ENCODE results near the gene DDX53.
A peak's percentile ranks its signal among the peaks of the same experiment; 100 is the strongest.

The DDX53 gene

DNA sequence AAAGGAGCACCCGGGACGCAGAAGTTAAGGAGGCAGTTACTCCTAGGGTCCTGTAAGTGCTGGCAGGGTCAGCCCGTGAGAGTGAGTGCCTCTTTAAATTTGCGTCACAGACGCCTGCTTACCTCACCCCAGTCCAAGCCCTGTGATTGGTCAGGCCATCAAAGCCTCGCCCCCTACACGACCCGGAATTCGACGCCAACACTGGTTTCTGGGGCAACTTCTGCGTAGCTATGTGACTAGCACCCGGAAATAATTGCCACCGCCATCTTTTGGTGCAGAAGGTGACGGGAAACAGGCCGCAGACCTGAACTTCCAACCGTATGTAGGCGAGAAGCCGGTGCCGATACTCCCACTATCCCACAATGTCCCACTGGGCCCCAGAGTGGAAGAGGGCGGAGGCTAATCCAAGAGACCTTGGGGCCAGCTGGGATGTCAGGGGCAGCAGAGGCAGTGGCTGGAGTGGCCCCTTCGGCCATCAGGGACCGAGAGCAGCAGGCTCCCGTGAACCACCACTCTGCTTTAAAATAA, at the start of gene DDX53:
Gene DDX53, plus strand, starts transcription at position 265 of the 528 bp plus-strand sequence. Its CDS starts 98 bp downstream, at position 363.
- no peak for DNase-seq

DNA sequence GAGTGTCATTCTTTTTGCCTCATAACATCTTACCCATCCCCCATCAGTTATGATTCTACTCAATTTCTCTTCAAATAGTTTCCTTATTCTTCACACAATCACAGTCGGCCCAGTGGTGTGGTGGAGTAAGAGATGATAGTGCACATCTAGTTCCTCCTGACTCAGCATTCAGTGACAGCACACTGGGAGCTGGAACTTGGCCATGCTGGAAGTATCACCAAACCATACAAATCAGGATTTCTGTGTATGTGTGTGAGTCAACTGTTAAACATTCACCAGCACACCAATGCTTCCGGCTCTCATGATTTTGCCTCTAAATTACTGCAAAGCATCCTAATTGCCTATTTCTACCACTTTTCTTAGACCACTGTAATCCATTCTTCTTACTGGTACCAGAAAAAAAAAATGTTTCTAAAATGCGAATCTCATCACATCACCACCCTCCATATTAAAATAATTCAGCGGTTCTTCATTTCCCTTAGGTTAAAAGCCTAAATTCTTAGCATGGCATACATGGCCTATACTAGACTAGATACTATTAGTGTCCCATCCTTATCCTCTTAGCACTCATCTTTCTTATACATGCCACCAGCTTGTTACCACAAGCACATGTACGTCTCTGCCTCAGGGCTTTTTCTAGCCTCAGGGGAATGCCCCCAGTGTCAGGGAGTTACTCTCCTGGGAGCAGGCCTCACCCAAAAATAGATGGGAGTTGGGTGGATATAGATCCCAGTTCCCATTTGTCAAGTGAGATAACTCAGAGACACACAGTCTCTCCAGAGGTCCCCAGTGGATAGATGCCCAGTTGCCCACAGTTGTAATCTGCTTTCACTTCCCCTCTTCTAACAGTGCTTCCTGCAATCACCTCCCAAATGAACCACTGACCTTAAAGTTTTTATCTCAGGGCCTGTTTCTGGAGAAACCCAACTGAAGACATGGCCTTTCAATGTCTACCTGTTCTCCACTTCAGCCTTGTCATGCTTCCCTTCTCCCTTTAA, 49.2 kb upstream of the DDX53 start:
- DNase-seq, result peak in 1 of 56 donors; percentile 2

DNA sequence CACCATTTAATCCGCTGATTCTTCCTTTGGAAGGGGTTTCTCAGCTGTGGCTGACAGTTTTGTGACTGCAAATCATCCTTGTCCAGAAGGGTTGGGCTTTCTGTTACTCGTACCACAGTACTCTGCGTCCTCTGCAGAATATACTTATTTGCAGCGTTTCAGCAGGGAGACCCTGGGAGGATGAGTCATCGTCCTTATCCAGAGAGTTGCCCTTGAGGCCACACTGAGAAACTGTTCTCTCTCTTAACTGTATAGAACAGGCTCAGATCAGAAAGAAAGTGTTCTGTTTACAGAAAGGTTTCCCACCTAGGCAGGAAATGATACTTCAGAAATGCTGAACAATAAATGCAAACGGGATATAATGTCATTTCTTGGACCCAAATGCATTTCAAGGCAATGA, 47.8 kb upstream of the DDX53 start:
- DNase-seq, result no peak

DNA sequence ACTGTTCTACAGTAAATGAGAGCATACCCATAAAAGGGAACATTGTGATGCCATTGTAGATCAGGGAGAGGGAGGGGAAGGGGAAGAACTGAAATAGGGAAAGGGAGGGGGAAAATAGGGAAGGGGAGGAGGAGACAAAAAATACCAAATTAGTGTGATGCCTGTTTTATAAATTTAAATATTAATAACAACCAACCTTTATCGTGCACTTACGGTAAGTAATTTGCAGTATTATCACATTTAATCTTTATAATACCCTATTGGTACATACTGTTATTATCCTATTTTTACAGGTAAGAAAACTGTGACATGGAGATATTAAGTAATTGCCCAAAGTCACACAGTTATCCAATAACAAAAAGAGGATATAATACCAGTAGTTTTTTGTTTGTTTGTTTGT, 41.5 kb upstream of the DDX53 start:
- DNase-seq, result no peak

DNA sequence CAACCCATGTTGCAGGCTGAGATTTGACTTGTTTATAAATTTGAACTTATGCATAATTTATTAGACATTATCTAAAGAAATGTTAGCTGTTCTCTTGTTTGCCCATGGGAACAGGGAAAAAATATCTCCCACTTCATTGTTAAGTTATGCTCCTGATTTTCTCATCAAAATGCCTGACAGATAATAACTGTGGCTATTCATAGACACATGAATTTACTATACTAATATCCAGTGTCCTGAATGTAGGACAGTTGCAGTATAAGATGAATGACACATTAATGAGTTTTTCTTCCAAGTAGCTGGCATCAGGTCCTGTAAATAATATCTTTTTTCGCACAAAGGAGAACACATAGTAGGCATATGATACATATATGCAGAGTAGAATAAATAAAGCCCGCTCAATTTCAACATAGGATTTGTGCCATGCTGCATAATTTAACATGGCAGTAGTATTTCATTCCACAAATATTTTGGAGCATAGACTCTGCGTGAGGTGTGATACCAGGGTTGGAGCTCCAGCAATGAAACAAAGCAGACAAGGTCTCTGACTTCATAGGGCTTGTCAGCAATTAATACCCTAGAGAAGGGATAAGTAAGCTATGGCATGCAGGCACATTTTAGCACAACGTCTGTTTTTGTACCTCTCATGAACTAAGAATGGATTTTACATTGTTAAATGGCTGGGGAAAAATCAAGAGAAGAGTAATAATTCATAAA, 40.4 kb upstream of the DDX53 start:
- DNase-seq, result no peak

DNA sequence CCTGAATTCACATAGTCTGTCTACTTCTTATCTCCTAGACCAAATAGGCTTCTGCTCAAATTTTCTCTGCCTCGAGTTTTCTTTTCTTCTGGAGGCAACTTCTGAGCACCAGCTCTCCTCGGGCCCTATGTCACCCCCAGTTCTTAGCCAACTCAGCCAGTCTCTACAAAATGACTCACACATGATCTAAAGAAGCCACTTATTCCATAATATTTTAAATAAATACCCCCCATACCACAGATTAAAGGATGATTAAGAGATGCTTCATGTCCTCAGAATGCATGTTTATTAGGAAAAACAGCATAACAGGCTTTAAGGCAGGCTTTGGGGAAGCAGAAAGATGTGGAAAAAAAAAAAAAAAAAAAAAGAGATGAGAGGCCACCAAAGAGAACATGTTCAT, 36.6 kb upstream of the DDX53 start:
- no peak for DNase-seq

DNA sequence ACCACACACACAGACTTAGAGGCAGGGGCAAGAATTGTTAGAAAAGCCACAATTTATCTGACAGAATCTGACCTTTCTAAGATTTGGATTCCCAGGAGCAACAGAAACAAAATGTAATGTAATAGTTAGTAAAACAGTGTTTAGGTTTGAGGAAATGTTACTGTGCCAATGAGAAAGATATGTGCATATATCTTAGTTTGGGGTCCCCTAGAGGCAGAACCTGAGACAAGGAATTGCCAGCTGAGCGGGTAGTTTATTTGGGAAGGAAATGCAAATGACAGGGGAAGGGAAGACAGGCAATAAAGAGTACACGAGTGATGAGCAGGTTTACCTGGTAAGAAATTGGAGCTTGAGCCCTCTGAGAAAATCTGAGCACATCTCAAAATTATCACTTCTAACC, 31.3 kb upstream of the DDX53 start:
- DNase-seq, result no peak

DNA sequence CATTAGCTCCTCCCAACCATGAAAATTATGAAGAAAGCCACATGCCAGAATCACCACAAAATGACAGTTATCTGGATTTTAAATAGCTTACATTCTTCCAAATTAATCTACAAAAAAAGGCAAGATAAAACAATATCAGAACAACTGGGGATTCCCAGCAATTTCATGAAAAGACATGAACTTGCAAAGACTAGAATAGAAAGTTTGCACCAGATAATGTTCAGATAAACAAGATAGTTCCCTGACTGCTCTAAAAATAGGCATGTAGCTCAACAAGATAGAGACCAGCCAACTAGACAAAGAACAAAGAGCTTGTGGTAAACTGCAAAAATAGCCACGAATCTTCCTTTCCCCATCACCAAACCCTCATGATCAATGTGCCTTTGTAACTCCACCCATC, 30.3 kb upstream of the DDX53 start:
- DNase-seq, result no peak

DNA sequence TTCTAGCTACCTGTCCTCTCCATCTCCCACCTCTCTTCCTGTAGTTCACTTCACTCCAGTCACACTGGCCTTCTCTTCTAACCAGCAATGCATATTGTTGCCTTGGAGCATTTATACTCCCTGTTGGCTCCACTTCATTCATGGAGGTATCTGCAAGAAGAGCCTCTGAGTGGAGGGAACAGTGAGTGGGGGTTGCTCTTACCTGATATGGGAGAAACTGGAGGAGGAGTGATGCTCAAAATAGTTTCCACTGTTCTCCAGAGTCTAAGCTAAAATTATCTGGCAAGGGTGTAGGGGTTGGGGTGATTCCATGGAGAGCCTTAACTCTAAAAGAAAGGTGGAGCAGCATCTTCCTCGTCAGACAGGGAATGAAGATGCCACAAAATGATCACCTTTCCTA, 28.9 kb upstream of the DDX53 start:
- DNase-seq, result peak in 3 of 56 donors; percentile 0 to 18 (median 0)

DNA sequence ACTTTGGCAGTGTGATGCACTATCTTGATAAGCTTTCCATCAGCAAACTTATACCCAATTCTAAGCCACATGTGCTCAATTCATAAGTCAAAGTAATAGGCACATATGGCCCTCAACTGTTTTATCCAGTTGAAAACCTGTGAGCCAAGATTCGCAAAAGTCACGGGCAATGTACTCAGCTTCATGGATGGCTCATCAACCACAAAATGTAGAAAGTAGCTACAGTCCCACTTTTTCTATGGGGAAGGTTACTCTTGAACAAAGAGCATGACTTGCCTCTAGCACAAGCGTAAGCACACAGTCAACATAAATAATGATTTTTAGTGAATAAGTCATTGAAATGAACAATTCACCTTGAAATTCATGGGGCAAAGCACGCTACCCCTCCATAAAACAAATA, 25.1 kb upstream of the DDX53 start:
- DNase-seq, result no peak

DNA sequence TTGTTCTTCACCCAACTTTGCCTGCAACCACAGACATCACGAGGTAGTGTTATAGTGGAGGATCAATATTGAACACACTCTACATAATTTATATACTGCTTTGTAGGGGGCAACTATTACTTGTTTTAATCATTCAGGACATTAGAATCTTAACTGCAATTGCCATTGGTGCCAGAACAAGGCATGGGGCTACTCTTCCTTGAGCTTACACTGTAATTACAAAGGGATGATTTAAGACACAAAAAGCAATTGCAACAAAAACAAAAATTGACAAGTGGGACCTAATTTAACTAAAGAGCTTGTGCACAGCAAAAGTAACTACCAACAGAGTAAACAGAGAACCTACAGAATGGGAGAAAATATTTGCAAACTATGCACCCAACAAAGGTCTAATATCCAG, 24.0 kb upstream of the DDX53 start:
- DNase-seq, result no peak

DNA sequence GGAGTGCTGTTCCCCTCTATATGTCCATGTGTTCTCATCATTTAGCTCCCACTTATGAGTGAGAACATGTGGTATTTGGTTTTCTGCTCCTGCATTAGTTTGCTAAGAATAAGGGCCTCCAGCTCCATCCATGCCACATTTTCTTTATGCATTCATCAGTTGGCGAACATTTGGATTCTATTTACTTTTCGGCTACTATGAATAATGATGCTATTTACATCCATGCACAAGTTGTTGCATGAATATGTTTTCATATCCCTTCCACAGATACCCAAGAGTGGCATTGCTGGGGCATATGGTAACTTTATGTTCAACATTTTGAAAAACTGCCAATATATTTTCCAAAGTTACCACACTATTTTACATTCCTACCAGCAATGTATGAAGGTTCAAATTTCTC, 13.8 kb upstream of the DDX53 start:
- DNase-seq, result no peak

DNA sequence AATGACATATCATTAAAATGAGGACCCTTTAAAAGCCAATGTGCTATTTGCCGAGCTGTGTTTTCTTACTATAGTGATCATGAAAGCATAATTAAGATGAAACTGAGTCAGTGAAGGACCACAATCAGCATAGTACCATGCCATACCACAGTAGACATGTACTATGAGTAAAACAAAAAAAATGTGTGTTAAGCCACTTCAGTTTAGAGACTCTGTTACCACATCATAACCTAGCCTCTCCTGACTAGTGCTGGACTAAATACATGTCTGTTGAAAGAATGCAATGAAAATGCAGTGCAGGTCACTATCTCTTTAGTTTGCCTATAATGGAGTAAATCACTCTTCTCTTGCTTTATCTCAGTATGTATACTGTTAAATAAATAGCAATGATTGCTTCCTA, 12.3 kb upstream of the DDX53 start:
- no peak for DNase-seq

DNA sequence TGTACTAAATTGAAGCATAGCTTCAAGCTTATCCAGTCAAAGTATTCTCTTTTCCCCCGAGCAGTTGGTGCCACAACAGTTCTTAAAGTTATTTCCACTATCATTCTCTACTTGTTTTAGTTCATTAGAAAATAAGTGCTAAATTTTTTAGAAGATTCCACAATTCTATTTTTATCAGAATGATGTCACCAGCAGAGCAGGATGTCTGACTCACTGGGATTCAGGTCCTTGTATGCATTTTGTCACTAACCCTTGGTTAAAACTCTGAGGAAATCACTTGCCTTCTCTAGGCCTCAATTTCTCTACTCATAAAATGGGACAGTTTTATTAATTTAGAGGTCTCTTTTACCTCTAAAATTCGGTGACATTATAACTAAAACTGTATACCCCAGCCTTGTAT, 3.4 kb downstream of the DDX53 start:
- no peak for DNase-seq

DNA sequence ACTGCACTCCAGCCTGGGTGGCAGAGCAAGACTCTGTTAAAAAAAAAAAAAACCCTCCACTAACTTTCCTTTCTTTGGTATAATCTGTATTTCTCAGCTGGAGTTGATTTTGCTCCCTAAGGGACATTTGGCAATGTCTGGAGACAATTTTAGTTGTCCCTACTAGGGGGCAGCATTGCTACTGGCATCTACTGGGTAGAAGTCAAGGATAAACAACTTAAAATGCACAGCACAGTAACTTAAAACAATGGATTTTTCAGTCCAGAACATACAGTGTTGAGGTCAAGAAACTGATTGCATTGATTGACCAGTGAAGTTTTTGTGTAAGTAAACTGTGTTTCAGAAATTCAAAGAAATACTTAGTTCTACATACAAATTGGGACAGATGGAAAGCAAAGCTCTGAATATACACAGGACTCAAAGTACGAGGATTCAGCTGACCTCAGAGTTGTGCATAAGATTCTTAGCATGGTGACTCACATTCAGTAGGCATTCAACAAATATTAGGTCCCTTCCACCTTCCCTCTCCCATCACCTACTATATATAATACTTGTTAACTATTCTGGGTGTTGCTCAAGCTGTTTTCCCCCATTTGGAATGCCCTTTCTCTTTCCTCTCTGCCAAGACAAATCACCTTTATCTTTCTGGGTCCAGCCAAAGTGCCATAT, 8.8 kb downstream of the DDX53 start:
- no peak for DNase-seq

DNA sequence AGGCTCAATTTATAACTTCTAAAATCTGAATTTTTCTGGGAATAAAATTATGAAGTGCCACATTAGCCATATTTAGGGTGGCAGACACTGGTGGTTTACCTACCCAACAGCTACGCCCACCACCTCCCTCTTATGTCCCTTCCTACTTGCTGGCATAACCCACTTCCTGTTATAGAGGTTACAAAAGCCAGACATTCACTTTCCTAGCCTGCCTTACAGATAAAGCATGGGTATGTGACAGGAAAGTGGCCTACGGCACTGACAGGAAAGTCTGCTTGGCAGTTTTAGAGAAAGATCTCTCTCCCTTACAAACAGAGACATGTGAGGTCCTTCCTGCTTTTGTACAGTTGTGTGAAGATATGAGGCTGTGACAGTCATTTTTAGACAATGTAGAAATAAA, 12.4 kb downstream of the DDX53 start:
- no peak for DNase-seq

DNA sequence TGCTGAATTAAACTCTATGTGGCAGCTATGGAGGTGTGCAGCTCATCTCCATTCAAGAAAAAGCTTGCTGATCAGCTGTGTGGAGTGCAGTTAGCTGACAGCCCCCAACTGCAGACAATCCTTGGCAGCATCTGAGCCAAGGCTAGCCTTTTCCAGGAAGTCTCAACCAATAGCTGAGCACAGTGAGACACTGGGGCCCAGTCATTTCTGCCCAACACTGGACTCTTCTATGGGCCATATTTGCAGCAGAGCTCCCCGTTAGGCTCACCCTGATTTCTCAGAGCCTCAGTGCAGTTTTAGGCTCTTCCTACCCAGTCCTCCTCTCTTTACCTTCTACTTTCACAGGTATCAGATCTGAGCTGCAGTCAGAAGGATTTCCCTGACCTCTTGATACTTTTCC, 12.9 kb downstream of the DDX53 start:
- DNase-seq, result no peak

DNA sequence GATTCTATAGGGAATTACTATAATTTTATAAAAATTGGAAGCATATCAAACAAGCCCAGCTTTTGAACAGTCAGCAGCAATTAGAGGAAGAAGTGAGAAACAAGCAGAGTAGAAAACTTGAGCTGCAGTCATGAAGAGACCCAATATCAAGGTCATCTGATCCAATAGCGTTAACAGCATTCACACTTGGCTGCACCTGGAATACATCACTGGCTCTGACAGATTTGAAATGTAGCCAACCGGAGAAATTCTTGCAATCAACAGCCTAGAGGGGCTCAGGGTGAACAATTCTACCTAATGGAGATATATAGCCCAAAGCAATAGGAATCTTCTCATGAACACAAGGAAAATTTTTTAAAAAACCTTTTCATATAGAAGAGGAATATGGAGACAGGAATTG, 13.6 kb downstream of the DDX53 start:
- no peak for DNase-seq

DNA sequence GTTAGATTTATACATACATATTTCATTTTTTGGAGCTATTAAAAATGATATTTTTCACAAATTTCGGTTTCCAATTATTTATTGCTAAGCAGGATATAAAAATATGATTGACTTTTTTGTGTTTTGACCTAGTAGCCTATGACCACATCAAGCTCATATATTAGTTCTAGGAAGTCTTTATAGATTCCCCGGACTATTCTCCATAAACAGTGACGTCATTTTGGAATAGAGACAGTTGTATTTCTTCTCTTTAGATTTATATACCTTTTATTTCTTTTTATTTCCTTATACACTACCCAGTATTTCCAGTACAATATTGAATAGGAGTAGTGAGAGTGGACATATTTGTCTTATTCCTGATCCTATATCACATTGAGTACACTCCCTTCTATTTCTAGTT, 31.8 kb downstream of the DDX53 start:
- no peak for DNase-seq

DNA sequence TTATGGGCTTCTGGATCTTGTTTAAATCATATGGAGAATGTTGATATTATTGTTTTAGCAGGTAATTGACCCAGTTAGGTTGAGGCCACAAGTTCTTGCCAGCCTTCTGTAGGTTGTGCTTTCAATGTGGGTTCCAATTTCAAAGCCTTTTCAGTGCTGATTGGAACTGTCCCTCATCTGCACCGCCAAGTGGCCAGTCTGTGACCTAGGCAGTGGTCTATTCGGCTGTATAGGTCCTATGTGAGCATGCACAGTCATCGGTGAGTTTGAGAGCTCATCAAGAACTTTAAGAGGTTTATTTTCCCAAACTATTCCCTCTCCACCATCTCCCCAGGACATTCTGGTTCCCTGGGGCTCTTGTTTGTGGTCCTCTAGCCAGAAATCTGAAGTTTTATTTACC, 35.7 kb downstream of the DDX53 start:
- DNase-seq, result no peak

DNA sequence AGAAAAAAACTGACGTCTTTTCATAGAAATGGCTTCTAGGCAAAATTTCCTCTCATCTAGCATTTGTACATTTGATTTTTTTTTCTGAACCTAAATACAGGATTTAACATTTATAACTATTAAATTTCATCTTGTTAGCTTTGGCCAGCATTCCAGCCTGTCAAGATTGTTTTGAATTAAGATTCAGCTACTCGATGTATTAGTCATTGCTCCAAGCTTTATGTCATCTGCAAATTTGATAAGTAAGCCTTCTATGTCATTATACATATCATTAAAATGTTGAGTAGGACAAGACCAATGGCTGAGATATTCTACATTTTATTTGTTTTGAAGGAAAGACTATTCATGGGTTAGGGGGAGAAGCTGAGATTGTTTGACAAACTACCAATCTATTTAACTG, 46.7 kb downstream of the DDX53 start:
- no peak for DNase-seq
